C4-2B (cell line): ENCODE measurements around the gene GBF1.

Experiments used
- ZFX ChIP-seq: fragments of 450-650 bp; IDR thresholded peaks from 2 replicates; pipeline ENCODE4 v1.6.1; 2017
- TF ChIP-seq, protein P1 (sequence below): fragments of 450-650 bp; conservative IDR thresholded peaks from 2 replicates; pipeline ENCODE4 v1.5.1; 2017; ENCODE audit warnings: mild to moderate bottlenecking

DNA sequence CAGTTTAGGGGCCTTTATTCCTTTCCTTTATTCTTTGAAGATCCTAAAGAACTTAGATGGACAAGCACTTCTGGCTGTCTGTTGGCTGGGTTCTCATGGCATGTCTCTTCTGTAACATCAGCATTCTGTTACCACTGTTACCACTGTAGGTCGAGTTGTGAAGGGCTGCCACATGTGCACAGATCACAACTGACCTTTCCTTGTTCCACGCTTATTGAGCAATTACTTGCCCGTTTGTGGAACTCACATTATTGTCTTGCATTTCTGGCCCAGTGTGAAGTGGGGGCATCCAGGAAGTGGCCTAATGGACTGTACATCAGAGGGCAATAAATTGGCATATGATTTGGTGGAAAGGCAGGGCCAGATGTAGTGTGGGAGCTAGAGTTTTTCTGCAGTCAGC lies 23.7 kb downstream of the GBF1 start:
- TF ChIP-seq, protein P1, sequence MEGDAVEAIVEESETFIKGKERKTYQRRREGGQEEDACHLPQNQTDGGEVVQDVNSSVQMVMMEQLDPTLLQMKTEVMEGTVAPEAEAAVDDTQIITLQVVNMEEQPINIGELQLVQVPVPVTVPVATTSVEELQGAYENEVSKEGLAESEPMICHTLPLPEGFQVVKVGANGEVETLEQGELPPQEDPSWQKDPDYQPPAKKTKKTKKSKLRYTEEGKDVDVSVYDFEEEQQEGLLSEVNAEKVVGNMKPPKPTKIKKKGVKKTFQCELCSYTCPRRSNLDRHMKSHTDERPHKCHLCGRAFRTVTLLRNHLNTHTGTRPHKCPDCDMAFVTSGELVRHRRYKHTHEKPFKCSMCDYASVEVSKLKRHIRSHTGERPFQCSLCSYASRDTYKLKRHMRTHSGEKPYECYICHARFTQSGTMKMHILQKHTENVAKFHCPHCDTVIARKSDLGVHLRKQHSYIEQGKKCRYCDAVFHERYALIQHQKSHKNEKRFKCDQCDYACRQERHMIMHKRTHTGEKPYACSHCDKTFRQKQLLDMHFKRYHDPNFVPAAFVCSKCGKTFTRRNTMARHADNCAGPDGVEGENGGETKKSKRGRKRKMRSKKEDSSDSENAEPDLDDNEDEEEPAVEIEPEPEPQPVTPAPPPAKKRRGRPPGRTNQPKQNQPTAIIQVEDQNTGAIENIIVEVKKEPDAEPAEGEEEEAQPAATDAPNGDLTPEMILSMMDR, result no peak
- no peak for TF ChIP-seq ZFX
